Kidney (tissue), 14 donors: ENCODE measurements around the gene DNAJC25. TPM values are rescaled to one million over a fixed set of nuclear protein-coding genes. Genes with fewer than 3 reads are reported as not detected.

Experiments
- DNase-seq, 5 donors: peaks; one replicate each; pipeline ENCODE4 v3.0.0-alpha.2; 2013 to 2020
- FAIRE-seq: peaks from 2 replicates; lab custom pipeline; 2012; peaks lifted over from hg19 to GRCh38; lab: Jason Lieb, UNC
- H3K27ac ChIP-seq, 2 donors: one replicate each; pipeline ENCODE4 v1.7.0; 2013; ENCODE audit warnings: low read depth in 2 of 2, low read length in 2 of 2, inconsistent platforms in 1 of 2
- H3K27me3 ChIP-seq: one replicate; pipeline ENCODE4 v1.7.1; 2013; ENCODE audit warnings: low read length, inconsistent platforms; ENCODE audit not compliant: control insufficient read depth, insufficient read depth
- H3K36me3 ChIP-seq, 3 donors: one replicate each; pipeline versions ENCODE4 v1.7.0 to v1.7.1; 2013; ENCODE audit warnings: low read length in 3 of 3, control low read depth in 1 of 3, inconsistent platforms in 1 of 3; ENCODE audit not compliant: insufficient read depth in 3 of 3, control insufficient read depth in 2 of 3
- H3K4me1 ChIP-seq, 3 donors: one replicate each; pipeline versions ENCODE4 v1.7.0 to v1.7.1; 2013; ENCODE audit warnings: low read length in 3 of 3, inconsistent platforms in 1 of 3, low read depth in 1 of 3; ENCODE audit not compliant: control insufficient read depth in 2 of 3, insufficient read depth in 2 of 3
- H3K4me3 ChIP-seq, 3 donors: one replicate each; pipeline versions ENCODE4 v1.7.0 to v1.8.1; 2013; ENCODE audit warnings: low read length in 3 of 3, control low read depth in 1 of 3, inconsistent platforms in 1 of 3
- H3K9ac ChIP-seq, 3 donors: one replicate each; pipeline versions ENCODE4 v1.7.0 to v1.7.1; 2013; ENCODE audit warnings: low read length in 3 of 3, control low read depth in 1 of 3, inconsistent platforms in 1 of 3
- H3K9me3 ChIP-seq, 3 donors: one replicate each; pipeline versions ENCODE4 v1.7.0 to v1.7.1; 2013; ENCODE audit warnings: low read length in 3 of 3, control low read depth in 1 of 3, inconsistent platforms in 1 of 3; ENCODE audit not compliant: control insufficient read depth in 2 of 3, insufficient read depth in 1 of 3
- intact Hi-C: fragments of 100-400 bp; cut with DNase I; formaldehyde crosslinking; loops from one replicate; pipeline ENCODE4 v1.11.1; 2022
- polyA plus RNA-seq: library from polyadenylated mRNA; stranded (reverse); fragments of 350-450 nt; fragmentation: Illumina TruSeq; extraction: RNeasy Lipid Tissue Mini Kit (QIAGEN cat#74804); gene quantifications from one replicate; pipeline ENCODE4 v1.2.3, GENCODE V29; 2014; ENCODE audit warnings: low read depth, low replicate concordance; ENCODE audit not compliant: insufficient read depth
- total RNA-seq: library from RNA; stranded (reverse); fragmentation: NEBNext Ultra II Directional; extraction: Animal tissue kit (Norgen Biotek cat#: 25700); gene quantifications from one replicate; pipeline ENCODE4 v1.2.1, GENCODE V29; 2021
- TF ChIP-seq, protein P1 (sequence below): IDR thresholded peaks from 3 replicates; pipeline ENCODE4 v1.5.1; 2012; ENCODE audit warnings: mild to moderate bottlenecking, moderate library complexity, borderline replicate concordance; ENCODE audit not compliant: insufficient read depth; ENCODE audit errors: extremely low read depth
- donor health status: control.
- donor health status: control.
- donor health status: control.
- donor health status: control.
- donor health status: control.
- donor health status: DM: yes; HTN: yes; CAD: no.
- donor health status: Normal renal cell carcinoma (clear cell type).

DNAJC25 gene
- total and polyA plus RNA-seq, 2 donors from 2014 or later: 8.2 to 13.1 TPM

DNA sequence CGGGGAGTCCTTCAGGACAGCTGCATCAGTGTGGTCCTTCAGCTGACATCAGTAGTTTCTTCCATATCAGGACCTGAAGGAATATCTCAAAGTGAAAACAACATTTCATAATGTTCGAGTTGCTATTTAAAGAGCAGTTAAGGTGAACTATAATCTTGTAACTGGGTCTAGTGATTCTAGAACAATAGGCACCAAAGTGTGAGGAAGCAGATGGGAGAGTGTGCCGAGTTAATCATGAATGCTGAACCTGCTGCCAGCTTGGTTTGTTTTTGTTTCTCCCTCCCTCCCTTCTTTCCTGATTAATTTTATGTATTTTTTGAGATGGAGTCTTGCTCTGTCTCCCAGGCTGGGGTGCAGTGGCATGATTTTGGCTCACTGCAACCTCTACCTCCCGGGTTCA is 28.1 kb upstream of the DNAJC25 start:
- Histone ChIP-seq H3K27ac (peak overlapping the region; percentile 5 to 44), H3K4me1 (peaks cover 0 to 20% (median 10%) of the 10 kb centered on the region in 3 donors), H3K4me3 (no peak overlapping the region), H3K27me3 (no peaks in the 10 kb centered on the region), H3K36me3 (no peaks in the 10 kb centered on the region), H3K9ac (no peak overlapping the region), H3K9me3 (no peaks in the 10 kb centered on the region)
- TF ChIP-seq, protein P1, sequence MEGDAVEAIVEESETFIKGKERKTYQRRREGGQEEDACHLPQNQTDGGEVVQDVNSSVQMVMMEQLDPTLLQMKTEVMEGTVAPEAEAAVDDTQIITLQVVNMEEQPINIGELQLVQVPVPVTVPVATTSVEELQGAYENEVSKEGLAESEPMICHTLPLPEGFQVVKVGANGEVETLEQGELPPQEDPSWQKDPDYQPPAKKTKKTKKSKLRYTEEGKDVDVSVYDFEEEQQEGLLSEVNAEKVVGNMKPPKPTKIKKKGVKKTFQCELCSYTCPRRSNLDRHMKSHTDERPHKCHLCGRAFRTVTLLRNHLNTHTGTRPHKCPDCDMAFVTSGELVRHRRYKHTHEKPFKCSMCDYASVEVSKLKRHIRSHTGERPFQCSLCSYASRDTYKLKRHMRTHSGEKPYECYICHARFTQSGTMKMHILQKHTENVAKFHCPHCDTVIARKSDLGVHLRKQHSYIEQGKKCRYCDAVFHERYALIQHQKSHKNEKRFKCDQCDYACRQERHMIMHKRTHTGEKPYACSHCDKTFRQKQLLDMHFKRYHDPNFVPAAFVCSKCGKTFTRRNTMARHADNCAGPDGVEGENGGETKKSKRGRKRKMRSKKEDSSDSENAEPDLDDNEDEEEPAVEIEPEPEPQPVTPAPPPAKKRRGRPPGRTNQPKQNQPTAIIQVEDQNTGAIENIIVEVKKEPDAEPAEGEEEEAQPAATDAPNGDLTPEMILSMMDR: no peak
- DNase-seq (peak in 1 of 5 donors; percentile 30), FAIRE-seq (no peak)
- intact Hi-C loops: no loop called here

DNA sequence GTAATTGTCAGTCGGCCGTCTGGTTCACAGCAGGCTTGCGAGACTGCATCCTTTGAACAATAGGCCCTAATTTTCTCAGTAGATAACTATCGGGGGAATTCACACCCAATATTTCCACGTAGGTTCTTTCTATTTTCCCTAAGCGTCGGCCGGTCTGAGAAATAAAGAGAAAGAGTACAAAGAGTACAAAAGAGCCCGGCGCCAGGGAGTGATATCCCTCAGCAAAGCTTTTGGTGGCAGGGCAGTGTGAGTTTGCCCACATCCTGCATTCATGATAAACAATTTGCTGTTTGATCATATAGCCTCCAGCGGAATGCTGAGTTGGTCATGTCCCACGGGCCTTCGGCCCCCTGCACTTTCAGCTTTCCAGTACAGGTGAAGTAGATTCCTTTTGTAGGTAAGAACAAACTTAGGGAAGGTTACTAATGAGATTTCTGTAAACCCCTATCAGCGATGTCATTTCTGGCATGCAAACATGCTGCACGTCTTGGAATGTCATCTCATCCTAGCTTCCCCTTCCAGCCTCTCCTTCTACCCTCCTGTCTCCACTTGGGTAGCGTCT is 27.0 kb upstream of the DNAJC25 start:
- no peaks in the 10 kb centered on the region for H3K36me3 ChIP-seq
- H3K9ac ChIP-seq: no peak overlapping the region
- no peaks in the 10 kb centered on the region for H3K27me3 ChIP-seq
- H3K4me3 ChIP-seq: peak overlapping the region in 1 of 3 donors; percentile 11
- TF ChIP-seq, protein P1: no peak
- no peak for FAIRE-seq
- H3K4me1 ChIP-seq: peaks cover 0 to 20% (median 10%) of the 10 kb centered on the region in 3 donors
- H3K9me3 ChIP-seq: no peaks in the 10 kb centered on the region
- H3K27ac ChIP-seq: peak overlapping the region; percentile 23 to 48
- intact Hi-C loops: no loop called here
- no peak for DNase-seq

DNA sequence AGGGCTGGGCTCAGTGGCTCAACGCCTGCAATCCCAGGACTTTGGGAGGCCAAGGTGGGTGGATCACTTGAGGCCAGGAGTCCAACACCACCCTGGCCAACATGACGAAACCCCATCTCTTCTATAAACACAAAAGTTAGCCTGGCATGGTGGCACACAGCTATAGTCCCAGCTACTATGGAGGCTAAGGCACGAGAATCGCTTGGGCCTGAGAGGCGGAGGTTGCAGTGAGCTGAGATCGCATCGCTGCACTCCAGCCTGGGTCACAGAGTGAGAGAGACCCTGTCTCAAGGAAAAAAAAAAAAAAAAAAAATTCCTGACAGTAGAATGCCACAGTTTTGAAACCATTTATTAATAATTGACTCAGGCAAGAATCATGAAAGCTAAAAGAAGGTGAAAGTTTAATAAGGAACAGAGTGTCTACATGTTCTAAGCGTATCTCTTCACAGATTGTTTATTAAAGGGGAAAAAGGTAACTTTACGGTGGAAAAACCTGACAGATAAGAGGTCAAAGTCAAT is 26.0 kb upstream of the DNAJC25 start:
- no peaks in the 10 kb centered on the region for H3K27me3 ChIP-seq
- no peaks in the 10 kb centered on the region for H3K36me3 ChIP-seq
- no peaks in the 10 kb centered on the region for H3K9me3 ChIP-seq
- intact Hi-C loops: no loop called here
- no peak overlapping the region for H3K9ac ChIP-seq
- TF ChIP-seq, protein P1: no peak
- peaks cover 0 to 25% (median 15%) of the 10 kb centered on the region in 3 donors for H3K4me1 ChIP-seq
- no peak overlapping the region for H3K4me3 ChIP-seq
- no peak for FAIRE-seq
- peak overlapping the region; percentile 49 to 68 for H3K27ac ChIP-seq
- DNase-seq: peak in 2 of 5 donors; percentile 40 to 48
